Cardiac septum (tissue), 1 donor: Measurements from ENCODE around the gene CEBPE. TPM values are rescaled to one million over a fixed set of nuclear protein-coding genes. Genes with fewer than 3 reads are reported as not detected.
A peak's percentile ranks its signal among the peaks of the same experiment; 100 is the strongest.
"Not testable (repeated sequence)": the region's sequence is repeated elsewhere in the genome, so short reads cannot be mapped to it uniquely, and the experiment has no call there.

ENCODE experiments used
- DNase-seq: peaks from one replicate; pipeline ENCODE4 v3.0.0-alpha.2; 2020; ENCODE audit warnings: low spot score
- intact Hi-C: fragments of 100-400 bp; cut with DNase I; formaldehyde crosslinking; loops from one replicate; pipeline ENCODE4 v1.14.0; 2022
- total RNA-seq: library from RNA; stranded (reverse); fragmentation: NEBNext Ultra II Directional; extraction: Animal tissue kit (Norgen Biotek cat#: 25700); gene quantifications from one replicate; pipeline ENCODE4 v1.2.1, GENCODE V29; 2021
- donor health status: DM: no; HTN: no; CAD: no.

CEBPE gene
- total RNA-seq, 1 donor from 2014 or later = not detected

DNA sequence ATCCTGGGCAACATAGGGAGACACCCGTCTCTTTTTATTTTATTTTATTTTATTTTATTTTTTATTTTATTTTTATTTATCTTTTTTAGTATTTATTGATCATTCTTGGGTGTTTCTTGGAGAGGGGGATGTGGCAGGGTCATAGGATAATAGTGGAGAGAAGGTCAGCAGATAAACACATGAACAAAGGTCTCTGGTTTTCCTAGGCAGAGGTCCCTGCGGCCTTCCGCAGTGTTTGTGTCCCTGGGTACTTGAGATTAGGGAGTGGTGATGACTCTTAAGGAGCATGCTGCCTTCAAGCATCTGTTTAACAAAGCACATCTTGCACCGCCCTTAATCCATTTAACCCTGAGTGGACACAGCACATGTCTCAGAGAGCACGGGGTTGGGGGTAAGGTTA is 11.4 kb downstream of the CEBPE start:
- DNase-seq, intact Hi-C loops: not testable (repeated sequence)

- intact Hi-C loops = no loop called here
- no peak for DNase-seq
These were observed 12.4 kb downstream of the CEBPE start for GRCh38 chr14:23106747-23107045.

- DNase-seq = no peak
- intact Hi-C loops = no loop called here
These were observed 13.7 kb downstream of the CEBPE start for GRCh38 chr14:23105348-23105824.

DNA sequence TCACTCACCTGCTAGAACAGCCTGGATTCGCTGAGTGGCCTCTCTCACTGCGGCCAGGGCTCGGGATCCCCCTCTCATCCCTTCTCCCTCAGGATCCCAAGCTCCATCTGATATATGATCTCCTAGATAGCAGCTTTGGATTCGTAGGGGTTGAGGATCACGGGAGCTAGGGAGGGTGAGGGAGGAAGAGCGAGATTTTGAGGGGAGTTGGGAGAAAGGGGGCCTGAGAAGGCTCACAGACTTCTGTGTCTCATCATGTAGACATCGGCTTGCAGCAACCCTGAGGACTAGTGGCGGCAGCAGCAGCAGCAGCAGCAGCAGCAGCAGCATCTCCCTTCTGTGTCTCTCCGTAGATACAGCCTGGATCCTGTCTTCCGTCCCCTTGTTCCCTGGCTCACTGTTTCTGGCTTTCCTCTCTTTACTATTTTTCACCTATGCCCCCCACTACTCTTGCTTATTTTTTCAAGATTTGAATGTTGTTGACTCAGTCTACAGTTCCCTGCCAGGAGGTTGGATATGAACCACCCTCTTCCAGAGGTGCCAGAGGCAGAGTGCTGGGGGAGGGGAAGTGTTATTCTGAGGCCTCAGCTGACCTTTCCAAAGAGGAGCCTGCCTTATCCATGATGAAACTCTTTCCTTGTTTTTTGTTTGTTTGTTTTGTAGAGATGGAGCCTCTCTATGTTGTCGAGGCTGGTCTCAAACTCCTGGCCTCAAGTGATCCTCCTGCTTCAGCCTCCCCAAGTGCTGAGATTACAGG is 14.3 kb downstream of the CEBPE start, which contains the start of gene CIROP:
Gene CIROP, minus strand, starts transcription at position 399 of the 757 bp plus-strand sequence. Its CDS starts 69 bp downstream, at position 330.
- intact Hi-C loops = no loop called here
- DNase-seq = no peak

GRCh38 chr14:23104070-23104590 is 14.9 kb downstream of the CEBPE start:
- DNase-seq = no peak
- intact Hi-C loops = no loop called here

DNA sequence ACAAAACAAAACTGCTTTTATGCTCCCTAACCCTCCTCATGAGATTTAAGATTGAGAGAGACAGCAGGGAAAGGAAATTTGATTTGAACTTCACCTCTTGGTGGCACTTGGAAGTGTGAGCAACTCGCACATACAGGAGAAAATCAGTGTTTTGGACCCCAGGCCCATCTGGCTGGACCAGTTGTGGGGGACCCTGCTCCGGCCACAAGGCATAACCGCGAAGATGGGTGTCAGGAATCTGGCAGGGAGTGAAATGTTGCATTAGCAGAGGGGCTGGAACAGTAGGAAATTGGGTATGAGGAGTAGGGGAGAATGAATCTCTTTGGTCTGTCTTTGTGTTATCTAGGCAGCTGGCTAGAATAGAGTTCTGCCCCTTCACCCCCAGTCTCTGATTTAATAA is 15.5 kb downstream of the CEBPE start:
- intact Hi-C loops = no loop called here
- DNase-seq = no peak

DNA sequence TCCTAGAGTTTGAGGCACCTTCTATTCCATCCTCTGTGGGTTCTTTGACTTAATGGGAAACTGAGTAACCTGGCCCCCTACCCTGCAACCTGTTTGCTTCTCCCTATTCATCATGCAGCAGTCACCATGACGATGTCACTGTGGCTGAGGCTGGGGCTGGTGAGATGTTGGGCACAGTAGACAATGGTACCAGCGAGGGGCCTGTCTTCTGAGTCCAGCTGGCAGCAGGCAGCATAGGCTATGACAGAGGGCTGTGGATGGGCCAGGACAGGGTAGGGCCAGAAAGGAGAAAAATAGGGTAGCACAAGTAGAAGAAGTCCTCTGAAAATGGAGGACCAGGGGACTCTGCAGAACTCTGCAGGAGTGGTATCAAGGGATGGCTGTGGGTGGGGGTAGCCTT is 16.3 kb downstream of the CEBPE start:
- DNase-seq = no peak
- intact Hi-C loops = no loop called here

DNA sequence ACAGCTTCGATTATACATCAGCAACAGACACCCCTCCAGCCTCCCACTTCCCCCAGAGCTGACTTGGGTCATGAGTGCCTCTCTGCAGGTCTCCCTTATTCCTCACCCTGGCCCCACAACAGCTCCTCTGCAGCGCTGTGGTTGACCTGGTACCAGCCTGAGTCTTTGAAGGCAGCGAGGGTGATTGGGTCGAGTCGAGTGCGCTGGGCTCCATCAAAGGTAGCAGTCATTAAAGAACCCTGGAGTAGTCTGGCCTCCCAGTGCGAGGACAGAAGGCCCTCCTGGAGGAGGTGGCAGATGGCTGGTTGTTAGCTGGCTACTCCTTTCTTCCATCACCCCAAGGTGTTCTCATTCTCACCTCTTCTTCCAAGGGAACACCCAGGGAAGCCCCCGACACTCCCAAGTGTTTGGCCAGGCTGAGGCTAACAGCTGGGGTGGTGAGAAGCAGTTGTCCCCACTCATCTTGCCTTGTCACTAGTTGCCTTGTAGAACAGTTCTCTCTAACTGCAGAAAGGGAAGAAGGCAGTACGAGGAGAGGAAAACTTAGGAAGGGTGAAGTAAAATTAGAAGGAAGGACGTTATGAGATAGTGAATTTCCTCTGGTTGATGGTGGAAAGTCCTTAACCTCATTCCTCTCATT is 16.9 kb downstream of the CEBPE start:
- no peak for DNase-seq
- intact Hi-C loops = no loop called here

- DNase-seq = no peak
- intact Hi-C loops = no loop called here
These were observed 17.7 kb downstream of the CEBPE start for GRCh38 chr14:23101213-23101970.

DNA sequence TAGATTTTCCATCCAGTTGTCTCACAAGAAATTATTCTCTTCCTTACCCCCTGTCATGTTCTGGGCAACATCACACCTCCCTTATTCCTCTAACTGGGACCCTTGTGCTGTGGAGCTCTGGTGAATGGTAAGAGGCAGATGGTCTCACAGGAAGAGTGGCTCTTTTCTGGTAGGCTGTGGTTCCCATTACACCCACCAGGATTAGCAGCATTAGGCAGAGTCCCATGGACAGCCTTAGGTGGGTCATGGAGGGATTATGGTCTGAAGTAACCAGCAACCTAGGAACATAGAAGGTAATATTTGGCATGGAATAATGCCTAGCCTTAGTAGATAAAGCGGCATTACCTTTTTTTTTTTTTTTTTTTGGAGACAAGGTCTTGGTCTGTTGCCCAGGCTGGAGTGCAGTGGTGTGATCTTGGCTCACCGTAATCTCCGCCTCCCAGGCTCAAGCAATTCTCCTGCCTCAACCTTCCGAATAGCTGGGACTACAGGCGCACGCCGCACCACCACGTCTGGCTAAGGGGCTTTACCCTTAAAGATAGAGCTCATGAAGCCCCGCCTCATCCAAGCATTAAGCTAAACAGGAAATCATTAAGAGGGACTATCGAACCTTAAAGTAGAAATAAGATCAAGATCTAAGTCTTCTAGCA is 19.7 kb downstream of the CEBPE start:
- no peak for DNase-seq
- intact Hi-C loops = loop anchor here (10.0 kb wide), 2 partner anchors 205 to 455 kb away; partner anchors contain the start of genes BCL2L2, PPP1R3E, THTPA and ZFHX2

DNA sequence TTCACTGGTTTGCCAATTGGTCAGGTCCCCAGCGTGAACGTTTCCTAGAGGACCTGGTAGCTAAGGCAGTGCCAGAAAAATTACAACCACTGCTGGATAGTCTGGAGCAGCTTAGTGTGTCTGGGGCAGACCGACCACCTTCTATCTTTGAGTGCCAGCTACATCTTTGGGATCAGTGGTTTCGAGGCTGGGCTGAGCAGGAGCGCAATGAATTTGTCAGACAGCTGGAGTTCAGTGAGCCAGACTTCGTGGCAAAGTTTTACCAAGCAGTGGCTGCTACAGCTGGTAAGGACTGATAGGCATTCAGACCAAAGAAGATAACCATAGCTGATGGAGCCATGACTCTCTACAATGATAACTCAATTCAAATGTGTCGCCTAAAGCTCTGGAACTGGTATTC is 21.3 kb downstream of the CEBPE start:
- intact Hi-C loops = loop anchor here (10.0 kb wide), 2 partner anchors 207 to 457 kb away; partner anchors contain the start of genes BCL2L2, PPP1R3E, THTPA and ZFHX2
- no peak for DNase-seq

DNA sequence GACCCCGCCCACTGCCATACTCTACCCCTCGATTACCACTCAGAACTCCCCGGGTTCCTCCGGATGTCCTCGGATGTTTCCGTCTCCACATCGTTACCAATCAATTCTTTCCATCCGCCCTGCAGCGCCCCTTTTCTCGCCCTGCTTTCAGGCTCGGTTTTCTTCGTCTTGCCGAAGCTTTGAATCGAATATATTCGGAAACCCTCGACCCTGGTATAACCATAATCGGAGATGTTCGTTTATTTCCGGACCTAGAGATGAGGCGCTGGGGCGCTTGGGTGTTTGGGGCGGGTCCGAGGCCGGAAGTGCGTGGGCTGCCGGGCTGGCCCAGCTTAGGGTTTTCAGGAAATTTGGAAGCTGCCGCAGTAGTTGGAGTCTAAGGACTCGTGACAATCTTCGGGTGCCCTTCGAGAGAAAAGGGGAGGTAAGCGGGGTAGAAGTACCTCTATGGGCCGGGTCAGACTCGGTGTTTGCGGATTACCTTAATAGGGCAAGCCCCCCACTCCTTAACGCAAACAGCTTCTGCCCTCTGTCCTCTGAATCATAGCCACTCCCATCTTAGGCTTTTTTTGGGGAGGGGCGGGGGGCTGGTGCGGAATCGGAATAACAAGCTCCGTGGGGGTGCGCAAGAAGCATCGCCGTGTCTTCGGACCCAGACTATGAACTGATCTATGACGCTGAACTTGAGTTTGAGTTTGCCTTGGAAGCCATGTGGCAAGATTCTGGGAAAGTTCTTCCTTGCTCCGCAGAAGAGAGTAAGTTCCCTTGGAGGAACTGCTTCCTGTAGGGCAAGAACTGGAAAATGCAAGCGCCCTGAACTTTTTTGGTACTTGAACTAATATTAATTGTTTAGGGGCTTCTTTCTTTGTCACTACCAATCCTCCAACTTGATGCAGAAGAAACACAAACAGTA is 23.6 kb downstream of the CEBPE start, which contains the start of gene C14orf119:
Gene C14orf119, plus strand, starts transcription at position 310 of the 913 bp plus-strand sequence. CDS start 2,154 bp downstream, outside the sequence.
- intact Hi-C loops = loop anchor here (10.0 kb wide), 2 partner anchors 209 to 459 kb away; partner anchors contain the start of genes BCL2L2, PPP1R3E, THTPA and ZFHX2
- DNase-seq = peak; percentile 100

DNA sequence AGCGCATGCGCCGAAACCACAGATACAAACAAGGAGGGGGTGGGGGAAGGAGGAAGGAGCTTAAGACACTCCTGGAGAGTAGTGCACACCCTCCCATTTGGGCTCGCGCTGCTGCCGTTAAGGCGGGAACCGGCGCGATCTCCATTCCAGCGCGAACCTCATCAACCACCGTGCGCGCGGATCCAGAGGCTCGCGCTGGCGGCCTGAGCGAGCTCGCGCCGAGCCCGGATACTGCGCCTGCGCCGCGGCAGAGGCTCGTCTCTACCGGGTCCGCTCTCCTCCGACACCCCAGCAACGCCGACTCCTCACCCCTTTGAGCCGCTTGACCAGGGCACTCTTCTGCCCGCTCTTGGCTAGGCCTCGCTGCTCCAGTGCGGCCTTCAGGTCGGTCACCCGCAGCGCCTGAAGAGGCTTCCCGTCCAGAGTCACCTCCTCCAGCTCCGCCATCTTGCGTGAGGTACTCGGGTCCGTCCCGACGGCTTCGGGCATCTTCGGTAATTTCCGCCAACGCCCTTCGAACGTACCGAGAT is 24.3 kb downstream of the CEBPE start, which contains the start of gene ACIN1:
Gene ACIN1, minus strand, starts transcription at position 471 of the 530 bp plus-strand sequence. Its CDS starts 24 bp downstream, at position 447.
- DNase-seq = no peak
- intact Hi-C loops = loop anchor here (10.0 kb wide), 2 partner anchors 210 to 460 kb away; partner anchors contain the start of genes BCL2L2, PPP1R3E, THTPA and ZFHX2

- intact Hi-C loops = loop anchor here (10.0 kb wide), 2 partner anchors 211 to 461 kb away; partner anchors contain the start of genes BCL2L2, PPP1R3E, THTPA and ZFHX2
- DNase-seq = no peak
These were observed 24.9 kb downstream of the CEBPE start for GRCh38 chr14:23093991-23094665.

DNA sequence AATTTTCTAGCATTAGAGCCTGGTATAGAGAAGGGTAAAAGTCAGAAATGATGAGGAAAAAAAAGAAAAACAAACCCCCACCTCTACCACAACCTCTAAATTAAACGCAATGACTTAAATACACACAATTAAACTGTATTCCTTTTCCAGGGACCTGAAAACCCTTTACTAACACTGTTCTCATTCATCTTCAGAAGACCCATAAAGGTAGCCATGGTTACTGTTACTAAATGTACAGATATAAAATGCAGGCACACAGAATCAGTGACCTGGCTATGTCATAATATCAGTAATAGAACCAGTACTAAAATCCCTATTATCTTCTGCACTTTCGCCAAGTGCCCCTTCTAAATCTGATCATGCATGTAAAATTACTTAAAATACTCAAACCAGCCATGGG is 25.5 kb downstream of the CEBPE start:
- intact Hi-C loops = loop anchor here (10.0 kb wide), 2 partner anchors 211 to 461 kb away; partner anchors contain the start of genes BCL2L2, PPP1R3E, THTPA and ZFHX2
- DNase-seq = no peak

DNA sequence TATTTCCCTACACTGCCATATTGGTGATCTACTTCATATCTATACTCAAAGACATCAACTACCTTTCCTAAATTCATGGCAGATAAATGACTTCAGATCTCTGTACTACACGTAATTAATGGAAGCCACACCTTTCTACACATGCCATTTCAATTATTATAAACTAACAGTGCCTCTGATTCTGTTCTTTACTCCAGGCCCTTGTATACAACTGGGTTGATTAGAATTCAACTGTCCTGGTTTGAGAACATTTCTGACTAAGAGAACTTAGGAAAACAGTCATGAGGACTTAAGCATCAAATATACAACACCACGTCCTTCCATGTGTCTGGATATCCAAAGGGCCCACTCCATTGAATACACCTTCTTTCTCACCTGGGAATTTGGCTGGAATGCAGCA is 26.0 kb downstream of the CEBPE start:
- no peak for DNase-seq
- intact Hi-C loops = loop anchor here (10.0 kb wide), 2 partner anchors 212 to 462 kb away; partner anchors contain the start of genes BCL2L2, PPP1R3E, THTPA and ZFHX2
